ENCODE measurements around the gene CARD11. TPM values are rescaled to one million over a fixed set of nuclear protein-coding genes. Genes with fewer than 3 reads are reported as not detected.

CARD11 gene
- total RNA-seq, 1 experiment from 2014 or later = 0.57 TPM

DNA sequence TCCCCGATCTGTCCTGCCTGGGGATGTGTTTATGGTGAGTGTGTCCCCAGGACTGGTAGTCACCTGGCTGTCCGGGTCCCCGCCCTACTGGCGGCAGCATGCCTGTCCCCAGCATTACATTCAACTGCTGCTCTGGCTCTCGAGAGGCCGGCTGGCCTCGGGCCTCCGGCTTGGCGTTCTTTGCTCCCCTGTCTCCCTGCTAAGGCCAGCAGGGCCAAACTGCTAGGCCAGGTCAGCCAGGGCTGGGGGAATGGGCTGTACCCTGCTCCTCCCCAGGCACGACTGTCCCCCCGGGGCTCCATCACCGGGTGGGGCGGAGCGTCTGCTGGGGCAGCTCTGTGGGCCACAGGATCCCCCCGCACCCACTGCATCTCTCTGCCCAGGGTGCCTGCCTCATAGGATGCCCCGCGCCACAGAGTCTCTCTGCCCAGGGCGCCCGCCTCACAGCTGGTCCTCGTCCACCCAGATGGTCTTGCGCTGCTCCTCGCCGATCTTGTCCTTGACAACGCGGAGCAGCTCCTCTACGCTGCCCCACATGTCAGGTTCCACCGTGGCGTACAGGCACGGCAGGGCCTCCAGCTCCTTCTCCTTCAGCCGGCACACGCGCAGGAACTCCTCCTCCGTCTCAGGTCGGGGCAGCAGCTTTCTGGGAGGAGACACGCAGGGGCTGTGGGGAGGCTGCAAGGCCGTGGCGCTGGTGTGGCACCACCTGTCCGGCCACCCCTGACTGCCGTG is 137.3 kb downstream of the CARD11 start:
- H3K79me2 ChIP-seq (ENCODE audit: insufficient read depth, low read length) = no peaks in the 10 kb centered on the region
- no peak overlapping the region for H3K27ac ChIP-seq (ENCODE audit: low read depth, low read length)
- ChIA-PET POLR2A (no interaction called here), RAD21 (ENCODE audit: low non-redundant PET in 1 of 2, low total read pairs in 2 of 2, uncharacterized antibody in 2 of 2, unreplicated experiment in 2 of 2) (no interaction called here), CTCF (no interaction called here)
- H3K36me3 ChIP-seq (ENCODE audit: control insufficient read depth in 1 of 2, insufficient read depth in 2 of 2, low read length in 2 of 2) = no peaks in the 10 kb centered on the region
- BruUV-seq (replicated peaks) = no TSS peak
- no peak overlapping the region for H3K9ac ChIP-seq (ENCODE audit: low read length)
- H3K27me3 ChIP-seq (ENCODE audit: insufficient read depth, low read length) = no peaks in the 10 kb centered on the region
- intact Hi-C loops (cut with micrococcal nuclease) = no loop called here
- TF ChIP-seq YY1 (IDR thresholded peaks at IDR 0.05; ENCODE audit: extremely low read depth, insufficient replicate concordance, low read depth, low read length) (no peak), JUND (IDR thresholded peaks at IDR 0.05) (no peak), SP1 (IDR thresholded peaks at IDR 0.05; ENCODE audit: low read depth) (no peak)
- TF ChIP-seq, protein P1, sequence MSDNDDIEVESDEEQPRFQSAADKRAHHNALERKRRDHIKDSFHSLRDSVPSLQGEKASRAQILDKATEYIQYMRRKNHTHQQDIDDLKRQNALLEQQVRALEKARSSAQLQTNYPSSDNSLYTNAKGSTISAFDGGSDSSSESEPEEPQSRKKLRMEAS (IDR thresholded peaks at IDR 0.05) = no peak
- TF ChIP-seq, protein P2, sequence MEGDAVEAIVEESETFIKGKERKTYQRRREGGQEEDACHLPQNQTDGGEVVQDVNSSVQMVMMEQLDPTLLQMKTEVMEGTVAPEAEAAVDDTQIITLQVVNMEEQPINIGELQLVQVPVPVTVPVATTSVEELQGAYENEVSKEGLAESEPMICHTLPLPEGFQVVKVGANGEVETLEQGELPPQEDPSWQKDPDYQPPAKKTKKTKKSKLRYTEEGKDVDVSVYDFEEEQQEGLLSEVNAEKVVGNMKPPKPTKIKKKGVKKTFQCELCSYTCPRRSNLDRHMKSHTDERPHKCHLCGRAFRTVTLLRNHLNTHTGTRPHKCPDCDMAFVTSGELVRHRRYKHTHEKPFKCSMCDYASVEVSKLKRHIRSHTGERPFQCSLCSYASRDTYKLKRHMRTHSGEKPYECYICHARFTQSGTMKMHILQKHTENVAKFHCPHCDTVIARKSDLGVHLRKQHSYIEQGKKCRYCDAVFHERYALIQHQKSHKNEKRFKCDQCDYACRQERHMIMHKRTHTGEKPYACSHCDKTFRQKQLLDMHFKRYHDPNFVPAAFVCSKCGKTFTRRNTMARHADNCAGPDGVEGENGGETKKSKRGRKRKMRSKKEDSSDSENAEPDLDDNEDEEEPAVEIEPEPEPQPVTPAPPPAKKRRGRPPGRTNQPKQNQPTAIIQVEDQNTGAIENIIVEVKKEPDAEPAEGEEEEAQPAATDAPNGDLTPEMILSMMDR (IDR thresholded peaks at IDR 0.05 in 2 of 3, conservative IDR thresholded peaks at IDR 0.05 in 1 of 3; ENCODE audit: borderline replicate concordance in 1 of 3, insufficient read depth in 1 of 3, low read depth in 2 of 3, low read length in 2 of 3) = no peak
- TF ChIP-seq, protein P3, sequence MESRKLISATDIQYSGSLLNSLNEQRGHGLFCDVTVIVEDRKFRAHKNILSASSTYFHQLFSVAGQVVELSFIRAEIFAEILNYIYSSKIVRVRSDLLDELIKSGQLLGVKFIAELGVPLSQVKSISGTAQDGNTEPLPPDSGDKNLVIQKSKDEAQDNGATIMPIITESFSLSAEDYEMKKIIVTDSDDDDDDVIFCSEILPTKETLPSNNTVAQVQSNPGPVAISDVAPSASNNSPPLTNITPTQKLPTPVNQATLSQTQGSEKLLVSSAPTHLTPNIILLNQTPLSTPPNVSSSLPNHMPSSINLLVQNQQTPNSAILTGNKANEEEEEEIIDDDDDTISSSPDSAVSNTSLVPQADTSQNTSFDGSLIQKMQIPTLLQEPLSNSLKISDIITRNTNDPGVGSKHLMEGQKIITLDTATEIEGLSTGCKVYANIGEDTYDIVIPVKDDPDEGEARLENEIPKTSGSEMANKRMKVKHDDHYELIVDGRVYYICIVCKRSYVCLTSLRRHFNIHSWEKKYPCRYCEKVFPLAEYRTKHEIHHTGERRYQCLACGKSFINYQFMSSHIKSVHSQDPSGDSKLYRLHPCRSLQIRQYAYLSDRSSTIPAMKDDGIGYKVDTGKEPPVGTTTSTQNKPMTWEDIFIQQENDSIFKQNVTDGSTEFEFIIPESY (IDR thresholded peaks at IDR 0.05; ENCODE audit: extremely low read depth, insufficient replicate concordance, low read length) = no peak
- no peak for ATAC-seq
- no peaks in the 10 kb centered on the region for H3K9me2 ChIP-seq (ENCODE audit: insufficient read depth)
- no peak overlapping the region for H3K4me2 ChIP-seq (ENCODE audit: low read length)
- H3K4me3 ChIP-seq (replicated peaks in 1 of 2; ENCODE audit: low read depth in 1 of 2, low read length in 2 of 2) = no peak overlapping the region
- no peaks in the 10 kb centered on the region for H3K4me1 ChIP-seq (ENCODE audit: control insufficient read depth in 1 of 2, insufficient read depth in 2 of 2, low read length in 2 of 2)
- no peak for DNase-seq (ENCODE audit: low read depth, low spot score)
- H2AFZ ChIP-seq (ENCODE audit: low read depth, low read length, poor library complexity, severe bottlenecking) = no peak overlapping the region
- no peaks in the 10 kb centered on the region for H4K20me1 ChIP-seq (ENCODE audit: insufficient read depth)
- H3K9me3 ChIP-seq (ENCODE audit: control insufficient read depth in 1 of 2, insufficient read depth in 1 of 2, low read depth in 1 of 2, low read length in 2 of 2) = no peaks in the 10 kb centered on the region
